SK-N-MC (cell line): ENCODE results near the gene PLSCR3.

Experiments used
- EZH2 ChIP-seq: fragments of 200-600 bp; sonication (generic); IDR thresholded peaks from one replicate; pipeline ENCODE4 v1.6.1; 2017; ENCODE audit warnings: antibody characterized with exemption
- POLR2AphosphoS5 ChIP-seq: IDR thresholded peaks from 2 replicates; pipeline ENCODE4 v1.6.1; 2012; ENCODE audit warnings: mild to moderate bottlenecking, low read depth, low read length, borderline replicate concordance

DNA sequence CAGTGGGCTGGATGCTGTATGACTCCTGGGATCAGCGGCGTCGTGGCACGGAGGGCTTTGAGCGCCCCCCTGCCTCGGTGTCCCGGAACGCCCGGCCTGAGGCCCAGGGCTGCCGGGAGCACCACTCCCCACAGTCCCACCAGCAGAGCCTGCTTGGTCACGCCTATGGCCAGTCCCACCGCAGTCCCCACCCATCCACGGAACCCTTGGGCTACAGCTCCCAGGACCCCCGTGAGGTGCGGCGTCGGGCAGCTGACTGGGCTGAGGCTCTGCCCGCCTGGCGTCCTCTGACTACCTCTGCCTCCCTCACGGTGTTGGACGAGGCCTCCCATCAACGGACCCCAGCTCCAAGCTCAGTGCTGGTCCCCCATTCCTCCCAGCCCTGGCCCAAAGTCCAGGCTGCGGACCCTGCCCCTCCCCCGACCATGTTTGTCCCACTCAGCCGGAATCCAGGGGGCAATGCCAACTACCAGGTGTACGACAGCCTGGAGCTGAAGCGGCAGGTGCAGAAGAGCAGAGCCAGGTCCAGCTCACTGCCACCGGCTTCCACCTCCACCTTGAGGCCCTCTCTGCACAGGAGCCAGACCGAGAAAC lies 32.7 kb upstream of the PLSCR3 start:
- no peak for TF ChIP-seq EZH2
- no peak for TF ChIP-seq POLR2AphosphoS5
